Esophagus (tissue), 2 donors: ENCODE results near the gene CCL18. TPM values are rescaled to one million over a fixed set of nuclear protein-coding genes. Genes with fewer than 3 reads are reported as not detected.
"Not testable (repeated sequence)": the region's sequence is repeated elsewhere in the genome, so short reads cannot be mapped to it uniquely, and the experiment has no call there.

Experiments used
- H3K27ac ChIP-seq, 2 donors: one replicate each; pipeline ENCODE4 v1.5.1; 2013; ENCODE audit warnings: low read depth in 2 of 2, mild to moderate bottlenecking in 2 of 2, inconsistent platforms in 1 of 2, low read length in 1 of 2, moderate library complexity in 1 of 2
- H3K27me3 ChIP-seq, 2 donors: one replicate each; pipeline ENCODE4 v1.6.1; 2013; ENCODE audit warnings: low read length in 2 of 2, control low read depth in 1 of 2, mild to moderate bottlenecking in 1 of 2; ENCODE audit not compliant: insufficient read depth in 2 of 2, control insufficient read depth in 1 of 2
- H3K36me3 ChIP-seq, 2 donors: one replicate each; pipeline ENCODE4 v1.6.1; 2013; ENCODE audit warnings: low read length in 1 of 2; ENCODE audit not compliant: control insufficient read depth in 2 of 2, insufficient read depth in 2 of 2
- H3K4me1 ChIP-seq, 2 donors: one replicate each; pipeline ENCODE4 v1.6.1; 2013; ENCODE audit warnings: low read length in 1 of 2; ENCODE audit not compliant: control insufficient read depth in 2 of 2, insufficient read depth in 2 of 2
- H3K4me3 ChIP-seq, 2 donors: one replicate each; pipeline ENCODE4 v1.5.1; 2013; ENCODE audit warnings: low read length in 2 of 2, mild to moderate bottlenecking in 2 of 2, low read depth in 1 of 2, moderate library complexity in 1 of 2
- H3K9me3 ChIP-seq, 2 donors: one replicate each; pipeline ENCODE4 v1.6.1; 2013; ENCODE audit warnings: mild to moderate bottlenecking in 2 of 2, low read depth in 1 of 2, low read length in 1 of 2, moderate library complexity in 1 of 2; ENCODE audit not compliant: control insufficient read depth in 2 of 2, insufficient read depth in 1 of 2
- WGBS, 2 donors: extraction: QIAGEN DNeasy Blood & Tissue Kit; methylation state at CpG; one replicate each; pipeline ENCODE4 v1.1.7; 2013; 5-methylcytosine and 5-hydroxymethylcytosine counted together
- polyA plus RNA-seq, 2 donors: library from polyadenylated mRNA; stranded (reverse); fragments of 200-250 nt; gene quantifications; one replicate each; pipeline ENCODE4 v1.2.3, GENCODE V29; 2013
- donor health status: healthy with polysubstance abuse.
- donor health status: Bipolar disorder and iron deficiency.

CCL18 gene
- polyA plus RNA-seq, 2 donors: 0.29 to 0.38 TPM

GRCh38 chr17:36085765-36086164 lies 21.7 kb downstream of the CCL18 start:
- Histone ChIP-seq H3K4me1 (no peaks in the 10 kb centered on the region), H3K4me3 (no peak overlapping the region), H3K36me3 (no peaks in the 10 kb centered on the region), H3K27me3 (no peaks in the 10 kb centered on the region), H3K27ac (no peak overlapping the region), H3K9me3 (no peaks in the 10 kb centered on the region)
- WGBS, 2 donors: 35 to 36% methylated on average over 1 of the region's 1 CpG

DNA sequence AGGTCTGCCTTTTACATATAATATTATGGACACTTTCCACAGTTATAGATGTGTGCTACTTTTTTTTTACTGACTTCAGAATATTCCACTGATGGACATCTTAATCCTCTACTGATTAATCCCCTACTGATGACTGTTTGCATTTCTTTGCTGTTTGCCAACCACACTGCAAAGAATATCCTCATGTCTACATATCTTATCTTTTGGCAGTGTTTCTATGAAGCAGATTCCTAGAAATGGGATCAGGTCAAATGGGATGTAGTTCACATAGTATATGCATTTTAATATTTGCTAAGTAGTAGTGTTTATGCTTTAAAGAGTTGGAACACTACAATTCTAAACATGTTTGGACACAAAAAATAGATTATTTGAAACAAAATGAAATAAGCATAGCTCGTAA lies 22.7 kb downstream of the CCL18 start:
- H3K4me3 ChIP-seq: no peak overlapping the region
- no peaks in the 10 kb centered on the region for H3K27me3 ChIP-seq
- H3K4me1 ChIP-seq: no peaks in the 10 kb centered on the region
- H3K27ac ChIP-seq: no peak overlapping the region
- no peaks in the 10 kb centered on the region for H3K36me3 ChIP-seq
- no peaks in the 10 kb centered on the region for H3K9me3 ChIP-seq
- WGBS, 2 donors: 62 to 64% methylated on average over 1 of the region's 1 CpG

DNA sequence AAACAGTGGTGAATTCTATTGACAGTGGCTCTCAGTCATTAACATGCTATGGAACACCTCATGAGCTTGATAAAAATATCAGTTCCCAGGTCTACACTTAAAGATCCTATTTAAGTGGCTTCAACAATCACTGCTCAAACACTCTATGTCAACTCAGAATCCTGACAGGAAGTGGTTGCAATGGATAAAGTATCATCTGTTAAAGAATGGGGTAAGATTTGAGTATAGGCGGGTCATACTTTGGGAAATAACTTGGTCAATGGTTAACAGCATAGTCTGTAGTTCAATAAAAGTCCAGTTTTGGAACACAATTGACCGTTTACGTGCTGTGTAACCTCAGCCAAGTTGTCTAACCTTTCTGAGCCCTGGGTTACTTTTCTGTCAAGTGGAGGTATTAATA lies 23.4 kb downstream of the CCL18 start:
- H3K4me1 ChIP-seq, H3K36me3 ChIP-seq, H3K27ac ChIP-seq, H3K27me3 ChIP-seq, H3K4me3 ChIP-seq, H3K9me3 ChIP-seq: not testable (repeated sequence)
- no CpG with 5 or more reads among the region's 3 CpGs for WGBS, 2 donors

GRCh38 chr17:36087897-36088572 lies 24.0 kb downstream of the CCL18 start:
- H3K27me3 ChIP-seq, H3K27ac ChIP-seq, H3K9me3 ChIP-seq, H3K4me3 ChIP-seq, H3K4me1 ChIP-seq, H3K36me3 ChIP-seq: not testable (repeated sequence)
- 81 to 87% methylated on average over 9 to 10 of the region's 10 CpGs for WGBS, 2 donors

GRCh38 chr17:36088670-36089338 lies 24.7 kb downstream of the CCL18 start:
- Histone ChIP-seq H3K9me3 (no peaks in the 10 kb centered on the region), H3K27me3 (no peaks in the 10 kb centered on the region), H3K36me3 (no peaks in the 10 kb centered on the region), H3K4me3 (no peak overlapping the region), H3K4me1 (no peaks in the 10 kb centered on the region), H3K27ac (no peak overlapping the region)
- 79 to 82% methylated on average over 14 of the region's 14 CpGs for WGBS, 2 donors

GRCh38 chr17:36089339-36089865 lies 25.3 kb downstream of the CCL18 start:
- H3K27ac ChIP-seq: no peak overlapping the region

DNA sequence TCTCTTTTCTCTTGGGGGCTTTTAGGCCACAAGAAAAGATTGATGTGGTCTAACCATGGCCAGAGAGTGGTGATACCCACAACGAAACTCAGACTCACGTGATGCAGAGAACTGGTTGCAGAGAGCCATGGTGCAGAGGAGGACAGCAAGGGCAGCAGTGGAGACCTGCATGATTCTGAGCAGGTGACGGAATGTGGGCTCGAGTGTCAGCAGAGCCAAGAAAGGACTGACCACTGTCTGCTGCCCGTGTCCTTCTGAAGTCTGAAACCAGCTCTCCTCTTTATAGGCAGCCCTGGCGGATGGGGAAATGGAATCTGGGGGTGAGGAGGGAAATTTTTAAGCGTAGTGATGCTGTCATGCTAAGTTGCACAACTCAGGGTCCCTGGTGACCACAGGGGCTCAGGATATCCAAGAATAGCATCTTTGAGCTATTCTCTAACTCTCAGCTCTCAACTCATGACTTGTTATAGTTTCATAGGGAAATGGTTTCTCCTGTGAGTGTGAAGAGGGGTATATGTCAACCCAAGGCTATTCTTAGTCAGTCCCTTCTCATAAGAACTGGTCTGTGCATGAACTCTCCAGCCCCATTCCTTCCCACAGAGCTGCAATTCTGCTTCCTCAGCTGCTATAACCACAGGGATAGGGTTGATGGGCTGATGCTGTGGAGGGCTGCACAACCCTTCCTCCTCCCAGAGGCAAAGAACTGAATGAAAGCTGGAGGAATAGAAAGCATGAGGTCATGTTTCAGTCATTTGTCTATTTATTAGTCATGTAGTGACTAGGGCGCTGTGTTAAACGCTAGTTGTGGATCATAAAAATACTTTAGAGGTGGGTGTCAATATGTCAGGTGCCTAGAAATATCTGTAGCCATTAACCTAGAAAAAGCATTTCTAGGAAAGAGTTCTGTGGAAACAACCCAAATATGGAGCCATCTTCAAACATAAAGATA lies 26.1 kb downstream of the CCL18 start, which contains the start of gene CCL3:
Gene CCL3, minus strand, starts transcription at position 256 of the 949 bp plus-strand sequence. Its CDS starts 85 bp downstream, at position 171.
- no peaks in the 10 kb centered on the region for H3K27me3 ChIP-seq
- no peak within 1 kb of the TSS for H3K27ac ChIP-seq
- no peaks in the 10 kb centered on the region for H3K36me3 ChIP-seq
- no peaks in the 10 kb centered on the region for H3K9me3 ChIP-seq
- peaks cover 0 to 3% of the 10 kb centered on the region in 2 donors for H3K4me1 ChIP-seq
- WGBS, 2 donors: 48 to 69% methylated on average over 9 of the region's 9 CpGs
- H3K4me3 ChIP-seq: no peak within 1 kb of the TSS

More at GRCh38 chr17:36089339-36089865, 25.3 kb downstream of the CCL18 start:
- Histone ChIP-seq H3K36me3 (no peaks in the 10 kb centered on the region), H3K27me3 (no peaks in the 10 kb centered on the region), H3K4me3 (no peak overlapping the region), H3K9me3 (no peaks in the 10 kb centered on the region), H3K4me1 (no peaks in the 10 kb centered on the region)
- 71 to 76% methylated on average over 4 of the region's 4 CpGs for WGBS, 2 donors

DNA sequence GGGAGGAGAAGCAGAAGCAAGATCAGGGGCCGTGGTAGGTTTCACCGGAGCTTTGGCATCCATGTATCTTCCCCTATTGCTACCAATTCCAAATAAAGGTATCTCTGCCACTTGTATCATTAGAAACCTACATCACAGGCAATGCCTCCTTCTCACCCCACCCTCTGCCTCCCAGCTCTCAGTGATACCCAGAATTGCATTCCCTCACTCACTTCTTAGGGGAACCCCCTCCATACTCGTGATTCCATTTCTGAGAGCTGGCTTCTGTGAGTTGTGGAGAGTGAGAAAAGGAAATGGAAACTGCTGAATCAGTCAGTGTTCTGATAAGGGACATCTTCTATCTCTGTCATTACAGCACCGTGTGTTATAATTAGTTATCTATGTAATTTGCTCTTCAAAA lies 28.2 kb downstream of the CCL18 start:
- 65 to 70% methylated on average over 4 of the region's 4 CpGs for WGBS, 2 donors
- no peak overlapping the region for H3K4me3 ChIP-seq
- H3K4me1 ChIP-seq: peaks cover 0 to 3% of the 10 kb centered on the region in 2 donors

GRCh38 chr17:36092715-36093114 lies 28.6 kb downstream of the CCL18 start:
- not testable (repeated sequence) for H3K4me1 ChIP-seq, H3K9me3 ChIP-seq, H3K36me3 ChIP-seq, H3K27me3 ChIP-seq, H3K4me3 ChIP-seq, H3K27ac ChIP-seq
- 78 to 82% methylated on average over 6 of the region's 6 CpGs for WGBS, 2 donors

More for the DNA sequence above, 28.2 kb downstream of the CCL18 start:
- H3K27me3 ChIP-seq: no peaks in the 10 kb centered on the region
- no peak overlapping the region for H3K27ac ChIP-seq
- no peaks in the 10 kb centered on the region for H3K36me3 ChIP-seq
- H3K9me3 ChIP-seq: no peaks in the 10 kb centered on the region
